ES-I3 (cell line): ENCODE measurements around the gene MRPS2.

Experiments
- H3K36me3 ChIP-seq: 2 replicates; pipeline ENCODE4 v1.6.1; 2013; ENCODE audit warnings: mild to moderate bottlenecking, low read length, control low read depth, moderate library complexity; ENCODE audit not compliant: insufficient read depth
- H3K4me1 ChIP-seq: 2 replicates; pipeline ENCODE4 v1.6.1; 2013; ENCODE audit warnings: mild to moderate bottlenecking, control low read depth, low read length; ENCODE audit not compliant: insufficient read depth
- H3K9ac ChIP-seq: 2 replicates; pipeline ENCODE4 v1.6.1; 2013; ENCODE audit warnings: low read depth, mild to moderate bottlenecking, low read length, moderate library complexity
- H3K9me3 ChIP-seq: 2 replicates; pipeline ENCODE4 v1.6.1; 2013; ENCODE audit warnings: mild to moderate bottlenecking, low read length, moderate library complexity; ENCODE audit not compliant: control insufficient read depth, insufficient read depth

The MRPS2 gene

GRCh38 chr9:135474915-135475314, 25.6 kb upstream of the MRPS2 start:
- Histone ChIP-seq H3K4me1 (no peaks in the 10 kb centered on the region), H3K9ac (no peak overlapping the region), H3K36me3 (no peaks in the 10 kb centered on the region), H3K9me3 (no peaks in the 10 kb centered on the region)

GRCh38 chr9:135476561-135477355, 23.7 kb upstream of the MRPS2 start:
- Histone ChIP-seq H3K9ac (no peak overlapping the region), H3K36me3 (no peaks in the 10 kb centered on the region), H3K9me3 (no peaks in the 10 kb centered on the region), H3K4me1 (no peaks in the 10 kb centered on the region)

DNA sequence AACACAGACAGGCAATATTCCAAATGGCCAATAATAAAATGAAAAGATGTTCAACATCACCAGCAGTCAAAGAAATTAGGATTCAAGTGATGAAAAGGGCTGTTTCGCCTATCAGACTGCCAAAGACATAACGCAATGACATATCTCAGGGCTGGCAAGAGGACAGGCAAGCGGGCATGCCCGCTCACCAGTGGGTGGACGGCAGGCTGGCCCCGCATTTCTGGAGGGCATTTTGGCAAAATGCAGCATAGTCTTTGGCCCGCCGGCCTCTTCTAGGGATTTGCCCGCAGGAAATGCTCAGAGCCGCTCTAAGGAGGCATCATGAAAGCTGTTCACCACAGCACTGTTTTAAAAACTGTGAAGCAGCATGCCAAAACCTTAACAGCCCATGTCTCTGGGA, 22.3 kb upstream of the MRPS2 start:
- no peaks in the 10 kb centered on the region for H3K4me1 ChIP-seq
- no peaks in the 10 kb centered on the region; the same call in 1 of the 2 replicates for H3K36me3 ChIP-seq
- no peaks in the 10 kb centered on the region for H3K9me3 ChIP-seq
- 0 out of 2 replicates have a peak overlapping the region, but pooled peaks have one; percentile 60 for H3K9ac ChIP-seq

DNA sequence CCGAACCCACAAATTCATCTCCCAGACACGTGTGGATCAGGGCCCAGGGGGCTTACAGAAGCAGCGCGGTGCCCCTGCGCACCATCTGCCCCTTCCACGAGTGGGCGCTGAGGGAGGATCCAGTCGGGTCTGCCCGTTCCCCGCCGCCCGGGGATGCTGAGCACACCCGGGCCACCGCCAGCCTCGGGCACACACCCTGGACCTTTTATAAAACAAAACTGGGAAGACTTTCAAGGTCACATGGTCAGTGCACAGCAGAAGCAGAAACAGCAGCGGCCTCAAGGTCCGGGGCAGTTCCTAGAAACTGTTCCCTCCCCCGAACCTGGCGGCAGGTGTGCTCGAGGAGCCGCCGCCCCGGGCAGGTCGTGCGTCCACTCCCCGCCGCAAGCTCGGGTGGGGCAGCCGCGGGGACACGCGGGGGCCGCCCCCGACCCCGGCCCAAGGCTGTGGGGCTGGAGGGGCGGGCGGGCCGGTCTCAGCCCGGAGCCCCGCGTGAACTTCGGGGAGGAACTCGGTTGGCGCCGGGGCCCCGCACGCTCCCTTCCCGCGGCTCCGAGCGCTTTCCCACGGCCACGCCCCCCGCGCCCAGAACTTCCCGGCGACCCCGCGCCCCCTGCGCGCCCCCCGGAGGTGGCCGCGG, 21.5 kb upstream of the MRPS2 start:
- Histone ChIP-seq H3K4me1 (no peaks in the 10 kb centered on the region), H3K9ac (peak overlapping the region; percentile 60), H3K9me3 (no peaks in the 10 kb centered on the region), H3K36me3 (no peaks in the 10 kb centered on the region; the same call in 1 of the 2 replicates)

- no peaks in the 10 kb centered on the region for H3K9me3 ChIP-seq
- H3K9ac ChIP-seq, result peak within 1 kb of the TSS; percentile 70
- H3K36me3 ChIP-seq, result no peaks in the 10 kb centered on the region; the same call in 1 of the 2 replicates
- H3K4me1 ChIP-seq, result no peaks in the 10 kb centered on the region
Observed at GRCh38 chr9:135479469-135480052, 20.9 kb upstream of the MRPS2 start, which contains the start of gene PPP1R26. PPP1R26 (plus strand) TSS chr9:135479782; CDS start chr9:135484511, 4,729 bp downstream.

GRCh38 chr9:135480071-135480939, 20.2 kb upstream of the MRPS2 start:
- Histone ChIP-seq H3K9me3 (no peaks in the 10 kb centered on the region), H3K4me1 (no peaks in the 10 kb centered on the region), H3K36me3 (no peaks in the 10 kb centered on the region; the same call in 1 of the 2 replicates), H3K9ac (peak overlapping the region; percentile 70)

- Histone ChIP-seq H3K4me1 (no peaks in the 10 kb centered on the region), H3K9me3 (no peaks in the 10 kb centered on the region), H3K9ac (peak overlapping the region; percentile 70), H3K36me3 (no peaks in the 10 kb centered on the region; the same call in 1 of the 2 replicates)
Observed at GRCh38 chr9:135480940-135481310, 19.6 kb upstream of the MRPS2 start.

DNA sequence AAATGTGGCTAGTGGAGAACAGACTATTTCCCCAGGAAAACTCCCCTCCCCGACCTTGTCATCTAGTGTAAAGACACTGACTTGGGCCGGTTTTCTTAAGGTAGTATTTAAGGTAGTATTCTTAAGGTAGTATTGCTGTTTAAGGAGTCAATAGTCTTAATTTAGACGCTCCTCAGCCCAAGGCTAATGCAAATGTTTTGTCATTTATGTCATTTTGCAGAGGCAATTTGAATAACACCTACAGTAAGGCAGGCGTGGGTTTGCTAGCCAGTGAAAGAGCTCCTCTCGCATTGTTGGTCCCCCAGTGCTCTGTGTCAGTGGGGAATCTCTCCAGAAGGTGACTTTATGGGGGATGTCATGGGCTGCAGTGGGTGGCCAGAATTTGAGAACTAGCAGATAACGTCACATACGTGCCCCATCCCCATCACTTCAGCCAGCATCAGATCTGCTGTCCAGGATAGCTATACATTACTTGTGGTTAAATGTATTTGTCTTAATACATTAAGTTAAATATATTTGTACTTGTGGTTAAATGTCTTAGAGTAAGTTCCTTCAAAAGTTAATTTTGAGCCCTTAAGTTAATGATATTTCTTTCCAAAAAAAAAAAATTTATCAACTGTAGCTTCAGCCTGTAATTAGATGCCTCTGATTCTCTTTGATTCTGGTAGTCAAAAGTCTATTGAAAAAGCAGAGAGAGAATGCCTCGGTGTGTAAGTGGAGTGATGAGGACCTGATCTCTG, 18.3 kb upstream of the MRPS2 start:
- Histone ChIP-seq H3K36me3 (no peaks in the 10 kb centered on the region; the same call in 1 of the 2 replicates), H3K9me3 (no peaks in the 10 kb centered on the region), H3K9ac (no peak overlapping the region), H3K4me1 (no peaks in the 10 kb centered on the region)

DNA sequence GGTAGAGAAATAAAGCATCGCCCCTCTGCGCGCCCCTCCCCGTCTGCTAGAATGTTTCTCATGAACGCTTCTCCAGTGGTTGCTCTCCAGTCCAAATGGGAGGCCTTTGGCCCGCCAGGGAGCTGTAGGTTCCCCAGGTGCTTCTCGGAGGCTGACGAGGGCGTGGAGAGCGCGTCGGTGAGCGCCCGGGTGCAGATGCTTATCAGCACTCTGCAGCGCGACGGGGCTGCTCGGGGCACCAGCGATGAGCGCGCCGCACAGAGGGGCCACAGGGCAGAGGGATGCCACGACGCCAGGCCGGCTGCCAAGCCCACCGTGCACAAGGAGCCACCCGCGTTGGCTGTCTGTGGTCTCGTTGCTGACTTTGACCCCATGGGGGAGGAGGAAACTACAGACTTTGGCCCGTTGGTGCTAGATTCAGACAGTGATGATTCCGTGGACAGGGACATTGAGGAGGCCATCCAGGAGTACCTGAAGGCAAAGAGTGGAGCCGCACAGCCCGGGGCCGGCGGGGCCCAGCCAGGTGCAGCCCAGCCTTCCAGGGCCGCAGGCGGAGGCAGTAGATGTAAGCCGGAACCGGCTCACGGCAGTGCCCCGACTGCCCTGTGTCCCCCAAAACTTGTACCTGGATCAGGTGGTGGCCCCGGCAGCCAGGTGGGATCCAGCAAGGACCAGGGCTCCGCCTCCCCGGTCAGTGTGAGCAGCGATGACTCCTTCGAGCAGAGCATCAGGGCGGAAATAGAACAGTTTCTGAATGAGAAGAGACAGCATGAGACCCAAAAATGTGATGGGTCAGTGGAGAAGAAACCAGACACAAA, 15.8 kb upstream of the MRPS2 start:
- Histone ChIP-seq H3K4me1 (no peaks in the 10 kb centered on the region), H3K9ac (no peak overlapping the region), H3K36me3 (no peaks in the 10 kb centered on the region; the same call in 1 of the 2 replicates), H3K9me3 (no peaks in the 10 kb centered on the region)

DNA sequence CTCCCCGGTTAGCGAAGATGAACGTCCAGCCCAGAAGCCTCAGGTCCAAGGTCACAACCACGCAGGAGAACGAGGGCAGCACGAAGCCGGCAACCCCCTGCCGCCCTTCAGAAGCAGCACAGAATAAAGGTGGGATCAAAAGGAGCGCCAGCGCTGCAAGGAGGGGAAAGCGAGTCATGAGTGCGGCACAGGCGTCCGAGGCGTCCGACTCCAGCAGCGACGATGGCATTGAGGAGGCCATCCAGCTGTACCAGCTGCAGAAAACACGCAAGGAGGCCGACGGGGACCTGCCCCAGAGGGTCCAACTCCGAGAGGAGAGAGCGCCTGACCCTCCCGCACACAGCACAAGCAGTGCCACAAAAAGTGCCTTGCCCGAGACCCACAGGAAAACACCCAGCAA, 15.1 kb upstream of the MRPS2 start:
- Histone ChIP-seq H3K4me1 (peaks cover under 1% of the 10 kb centered on the region; the same call in 1 of the 2 replicates), H3K9me3 (no peaks in the 10 kb centered on the region), H3K36me3 (no peaks in the 10 kb centered on the region; the same call in 1 of the 2 replicates), H3K9ac (no peak overlapping the region)

DNA sequence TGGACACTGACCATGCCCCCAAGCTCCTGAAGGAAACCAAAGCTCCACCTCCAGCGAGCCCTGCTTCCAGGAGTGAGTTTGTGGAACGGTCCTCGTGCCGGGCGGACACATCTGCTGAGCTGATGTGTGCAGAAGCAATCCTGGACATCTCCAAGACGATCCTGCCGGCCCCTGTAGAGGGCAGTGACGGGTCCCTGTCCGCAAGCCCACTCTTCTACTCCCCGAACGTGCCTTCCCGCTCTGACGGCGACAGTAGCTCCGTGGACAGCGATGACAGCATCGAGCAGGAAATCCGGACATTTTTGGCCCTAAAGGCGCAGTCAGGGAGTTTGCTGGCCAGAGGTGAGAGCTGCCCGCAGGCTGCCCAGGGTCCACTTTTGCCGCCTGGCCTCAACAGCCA, 14.7 kb upstream of the MRPS2 start:
- Histone ChIP-seq H3K36me3 (no peaks in the 10 kb centered on the region; the same call in 1 of the 2 replicates), H3K9me3 (no peaks in the 10 kb centered on the region), H3K9ac (no peak overlapping the region), H3K4me1 (peaks cover 3% of the 10 kb centered on the region; the same call in 1 of the 2 replicates)

DNA sequence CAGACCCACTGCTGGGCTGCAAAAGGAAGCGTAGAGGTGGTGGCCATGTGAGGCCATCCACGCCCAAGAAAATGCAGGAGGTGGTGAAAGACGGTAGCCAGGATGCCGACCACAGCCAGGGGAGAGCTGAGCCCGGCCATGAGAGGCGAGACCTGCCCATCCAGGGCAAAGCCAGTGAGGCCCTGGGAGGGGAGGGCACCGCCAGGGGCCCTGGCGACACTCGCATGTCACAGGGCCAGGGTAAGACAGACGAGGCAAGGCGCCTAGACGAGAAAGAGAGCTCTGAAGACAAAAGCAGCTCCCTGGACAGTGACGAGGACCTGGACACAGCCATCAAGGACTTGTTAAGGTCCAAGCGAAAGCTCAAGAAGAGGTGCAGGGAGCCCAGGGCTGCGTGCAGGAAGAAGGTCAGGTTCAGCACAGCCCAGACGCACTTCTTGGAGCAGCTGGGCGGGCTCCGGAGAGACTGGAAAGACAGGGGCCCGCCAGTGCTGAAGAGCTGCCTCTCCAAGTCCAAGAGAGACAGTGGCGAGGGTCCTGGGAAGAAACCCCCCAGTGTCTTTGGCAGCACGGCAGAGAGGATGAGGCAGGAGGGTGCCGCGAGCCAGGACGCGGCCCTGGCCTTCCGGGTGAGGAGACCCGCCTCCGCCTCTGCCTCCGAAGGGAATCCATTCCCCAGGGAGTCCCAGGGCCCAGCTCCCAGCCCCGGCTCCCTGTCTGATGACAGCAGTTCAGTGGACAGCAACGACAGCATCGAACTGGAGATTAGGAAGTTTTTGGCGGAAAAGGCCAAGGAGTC, 14.0 kb upstream of the MRPS2 start:
- H3K4me1 ChIP-seq, result peaks cover 3% of the 10 kb centered on the region; the same call in 1 of the 2 replicates
- H3K9me3 ChIP-seq, result no peaks in the 10 kb centered on the region
- no peak overlapping the region for H3K9ac ChIP-seq
- no peaks in the 10 kb centered on the region; the same call in 1 of the 2 replicates for H3K36me3 ChIP-seq
